Measurements from ENCODE around the gene STIM1. TPM values are rescaled to one million over a fixed set of nuclear protein-coding genes. Genes with fewer than 3 reads are reported as not detected.

STIM1 gene
- total and polyA plus RNA-seq, 10 of the 15 experiments (the other 5 are each of a cell fraction or from before 2014, with no cell fraction given) = 8.6 to 57.7 (median 29.3) TPM

DNA sequence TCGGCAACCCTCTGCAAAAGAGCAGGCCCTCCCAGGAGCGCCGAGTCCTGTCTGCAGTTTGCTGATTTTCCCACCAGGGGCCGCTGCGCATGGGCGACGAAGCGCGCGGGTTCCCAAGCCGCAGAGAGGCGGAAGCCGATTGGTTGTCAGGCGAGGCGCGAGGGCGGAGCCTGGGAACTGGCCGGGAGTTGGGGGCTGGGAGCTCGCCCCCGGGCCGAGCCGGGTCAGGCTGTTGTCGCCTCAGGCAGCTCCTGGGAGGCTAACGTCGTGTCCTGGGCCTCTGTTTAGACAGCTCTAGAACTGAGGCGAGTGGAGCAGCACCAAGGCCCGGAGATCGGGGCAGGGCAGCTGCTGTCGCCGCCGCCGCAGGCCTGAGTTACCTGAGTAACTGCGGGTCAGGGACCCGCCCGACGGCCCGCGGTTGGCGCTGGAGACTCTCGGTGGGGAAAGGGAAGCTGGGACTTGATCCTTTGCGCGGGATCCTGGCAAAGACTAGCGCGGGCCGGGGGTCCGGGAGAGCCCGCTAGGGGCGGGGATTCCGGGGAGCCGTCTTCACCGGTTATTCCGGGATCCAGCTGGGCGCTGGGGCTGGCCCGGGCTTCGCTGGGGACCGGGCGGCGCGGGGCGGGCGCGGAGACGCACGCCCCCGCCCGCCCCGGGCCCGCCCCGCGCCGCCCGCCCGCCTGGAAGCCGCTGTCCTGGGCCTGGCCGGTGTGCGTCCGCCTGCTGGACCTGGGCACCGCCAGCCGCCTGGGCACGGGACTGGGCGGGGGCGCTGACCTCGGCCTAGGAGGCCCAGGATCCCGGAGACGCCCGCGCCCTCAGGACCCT is at the start of gene STIM1 (continued):
- TF ChIP-seq, protein P1, sequence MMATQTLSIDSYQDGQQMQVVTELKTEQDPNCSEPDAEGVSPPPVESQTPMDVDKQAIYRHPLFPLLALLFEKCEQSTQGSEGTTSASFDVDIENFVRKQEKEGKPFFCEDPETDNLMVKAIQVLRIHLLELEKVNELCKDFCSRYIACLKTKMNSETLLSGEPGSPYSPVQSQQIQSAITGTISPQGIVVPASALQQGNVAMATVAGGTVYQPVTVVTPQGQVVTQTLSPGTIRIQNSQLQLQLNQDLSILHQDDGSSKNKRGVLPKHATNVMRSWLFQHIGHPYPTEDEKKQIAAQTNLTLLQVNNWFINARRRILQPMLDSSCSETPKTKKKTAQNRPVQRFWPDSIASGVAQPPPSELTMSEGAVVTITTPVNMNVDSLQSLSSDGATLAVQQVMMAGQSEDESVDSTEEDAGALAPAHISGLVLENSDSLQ (IDR thresholded peaks at IDR 0.05) = no peak
- TF ChIP-seq RAD51 (IDR thresholded peaks at IDR 0.05) = no peak
- peak; percentile 58; the same call in 1 of the 2 replicates for TF ChIP-seq SREBF2 (IDR thresholded peaks at IDR 0.05; ENCODE audit: low read length)
- TF ChIP-seq, protein P2, sequence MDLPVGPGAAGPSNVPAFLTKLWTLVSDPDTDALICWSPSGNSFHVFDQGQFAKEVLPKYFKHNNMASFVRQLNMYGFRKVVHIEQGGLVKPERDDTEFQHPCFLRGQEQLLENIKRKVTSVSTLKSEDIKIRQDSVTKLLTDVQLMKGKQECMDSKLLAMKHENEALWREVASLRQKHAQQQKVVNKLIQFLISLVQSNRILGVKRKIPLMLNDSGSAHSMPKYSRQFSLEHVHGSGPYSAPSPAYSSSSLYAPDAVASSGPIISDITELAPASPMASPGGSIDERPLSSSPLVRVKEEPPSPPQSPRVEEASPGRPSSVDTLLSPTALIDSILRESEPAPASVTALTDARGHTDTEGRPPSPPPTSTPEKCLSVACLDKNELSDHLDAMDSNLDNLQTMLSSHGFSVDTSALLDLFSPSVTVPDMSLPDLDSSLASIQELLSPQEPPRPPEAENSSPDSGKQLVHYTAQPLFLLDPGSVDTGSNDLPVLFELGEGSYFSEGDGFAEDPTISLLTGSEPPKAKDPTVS (IDR thresholded peaks at IDR 0.05; ENCODE audit: low read depth, low read length) = no peak
- TF ChIP-seq JUNB (IDR thresholded peaks at IDR 0.05) = no peak
- TF ChIP-seq MTA2 (IDR thresholded peaks at IDR 0.05; ENCODE audit: low read depth) = no peak
- no peak for TF ChIP-seq GABPA (IDR thresholded peaks at IDR 0.05; ENCODE audit: low read depth)
- TF ChIP-seq, protein P3, sequence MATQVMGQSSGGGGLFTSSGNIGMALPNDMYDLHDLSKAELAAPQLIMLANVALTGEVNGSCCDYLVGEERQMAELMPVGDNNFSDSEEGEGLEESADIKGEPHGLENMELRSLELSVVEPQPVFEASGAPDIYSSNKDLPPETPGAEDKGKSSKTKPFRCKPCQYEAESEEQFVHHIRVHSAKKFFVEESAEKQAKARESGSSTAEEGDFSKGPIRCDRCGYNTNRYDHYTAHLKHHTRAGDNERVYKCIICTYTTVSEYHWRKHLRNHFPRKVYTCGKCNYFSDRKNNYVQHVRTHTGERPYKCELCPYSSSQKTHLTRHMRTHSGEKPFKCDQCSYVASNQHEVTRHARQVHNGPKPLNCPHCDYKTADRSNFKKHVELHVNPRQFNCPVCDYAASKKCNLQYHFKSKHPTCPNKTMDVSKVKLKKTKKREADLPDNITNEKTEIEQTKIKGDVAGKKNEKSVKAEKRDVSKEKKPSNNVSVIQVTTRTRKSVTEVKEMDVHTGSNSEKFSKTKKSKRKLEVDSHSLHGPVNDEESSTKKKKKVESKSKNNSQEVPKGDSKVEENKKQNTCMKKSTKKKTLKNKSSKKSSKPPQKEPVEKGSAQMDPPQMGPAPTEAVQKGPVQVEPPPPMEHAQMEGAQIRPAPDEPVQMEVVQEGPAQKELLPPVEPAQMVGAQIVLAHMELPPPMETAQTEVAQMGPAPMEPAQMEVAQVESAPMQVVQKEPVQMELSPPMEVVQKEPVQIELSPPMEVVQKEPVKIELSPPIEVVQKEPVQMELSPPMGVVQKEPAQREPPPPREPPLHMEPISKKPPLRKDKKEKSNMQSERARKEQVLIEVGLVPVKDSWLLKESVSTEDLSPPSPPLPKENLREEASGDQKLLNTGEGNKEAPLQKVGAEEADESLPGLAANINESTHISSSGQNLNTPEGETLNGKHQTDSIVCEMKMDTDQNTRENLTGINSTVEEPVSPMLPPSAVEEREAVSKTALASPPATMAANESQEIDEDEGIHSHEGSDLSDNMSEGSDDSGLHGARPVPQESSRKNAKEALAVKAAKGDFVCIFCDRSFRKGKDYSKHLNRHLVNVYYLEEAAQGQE (IDR thresholded peaks at IDR 0.05; ENCODE audit: low read depth, low read length) = no peak
- no peak; the same call in 1 of the 2 replicates for TF ChIP-seq CBX5 (IDR thresholded peaks at IDR 0.05; ENCODE audit: low read depth)
- no peak for TF ChIP-seq FOXK2 (IDR thresholded peaks at IDR 0.05)
- TF ChIP-seq NBN (IDR thresholded peaks at IDR 0.05) = no peak; the same call in 1 of the 2 replicates
- TF ChIP-seq, protein P4, sequence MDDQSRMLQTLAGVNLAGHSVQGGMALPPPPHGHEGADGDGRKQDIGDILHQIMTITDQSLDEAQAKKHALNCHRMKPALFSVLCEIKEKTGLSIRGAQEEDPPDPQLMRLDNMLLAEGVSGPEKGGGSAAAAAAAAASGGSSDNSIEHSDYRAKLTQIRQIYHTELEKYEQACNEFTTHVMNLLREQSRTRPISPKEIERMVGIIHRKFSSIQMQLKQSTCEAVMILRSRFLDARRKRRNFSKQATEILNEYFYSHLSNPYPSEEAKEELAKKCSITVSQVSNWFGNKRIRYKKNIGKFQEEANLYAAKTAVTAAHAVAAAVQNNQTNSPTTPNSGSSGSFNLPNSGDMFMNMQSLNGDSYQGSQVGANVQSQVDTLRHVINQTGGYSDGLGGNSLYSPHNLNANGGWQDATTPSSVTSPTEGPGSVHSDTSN (IDR thresholded peaks at IDR 0.05; ENCODE audit: insufficient replicate concordance, low read depth, low read length) = no peak
- TF ChIP-seq RB1 (IDR thresholded peaks at IDR 0.05; ENCODE audit: borderline replicate concordance) = peak; percentile 90; the same call in 1 of the 2 replicates
- peak; percentile 92 for TF ChIP-seq SMC3 (IDR thresholded peaks at IDR 0.05; ENCODE audit: borderline replicate concordance, low read length)
- TF ChIP-seq RFX5 (IDR thresholded peaks at IDR 0.05; ENCODE audit: low read depth, low read length) = peak; percentile 65; the same call in 1 of the 2 replicates
- no peak for TF ChIP-seq JUND (IDR thresholded peaks at IDR 0.05; ENCODE audit: low read depth, low read length)
- TF ChIP-seq, protein P5, sequence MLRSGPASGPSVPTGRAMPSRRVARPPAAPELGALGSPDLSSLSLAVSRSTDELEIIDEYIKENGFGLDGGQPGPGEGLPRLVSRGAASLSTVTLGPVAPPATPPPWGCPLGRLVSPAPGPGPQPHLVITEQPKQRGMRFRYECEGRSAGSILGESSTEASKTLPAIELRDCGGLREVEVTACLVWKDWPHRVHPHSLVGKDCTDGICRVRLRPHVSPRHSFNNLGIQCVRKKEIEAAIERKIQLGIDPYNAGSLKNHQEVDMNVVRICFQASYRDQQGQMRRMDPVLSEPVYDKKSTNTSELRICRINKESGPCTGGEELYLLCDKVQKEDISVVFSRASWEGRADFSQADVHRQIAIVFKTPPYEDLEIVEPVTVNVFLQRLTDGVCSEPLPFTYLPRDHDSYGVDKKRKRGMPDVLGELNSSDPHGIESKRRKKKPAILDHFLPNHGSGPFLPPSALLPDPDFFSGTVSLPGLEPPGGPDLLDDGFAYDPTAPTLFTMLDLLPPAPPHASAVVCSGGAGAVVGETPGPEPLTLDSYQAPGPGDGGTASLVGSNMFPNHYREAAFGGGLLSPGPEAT (IDR thresholded peaks at IDR 0.05; ENCODE audit: low read depth) = peak; percentile 53; the same call in 1 of the 2 replicates
- peak; percentile 41 for TF ChIP-seq SIN3A (IDR thresholded peaks at IDR 0.05; ENCODE audit: low read depth, low read length)
- no peak for TF ChIP-seq ZNF274 (IDR thresholded peaks at IDR 0.05; ENCODE audit: insufficient read depth, insufficient read length)
- TF ChIP-seq TCF12 (IDR thresholded peaks at IDR 0.05; ENCODE audit: low read depth, low read length) = 0 out of 2 replicates have a peak, but pooled peaks have one; percentile 39
- TF ChIP-seq ZNF217 (IDR thresholded peaks at IDR 0.05) = no peak
- TF ChIP-seq SMAD5 (IDR thresholded peaks at IDR 0.05; ENCODE audit: low read depth) = no peak
- TF ChIP-seq MTA3 (IDR thresholded peaks at IDR 0.05; ENCODE audit: borderline replicate concordance, low read length) = no peak

Data from GM12878 (cell line).